Prostate gland (tissue), 2 donors: ENCODE measurements around the gene ASPDH. TPM values are rescaled to one million over a fixed set of nuclear protein-coding genes. Genes with fewer than 3 reads are reported as not detected.

Experiments
- DNase-seq: peaks from one replicate; pipeline ENCODE4 v3.0.0-alpha.2; 2019; ENCODE audit warnings: low spot score
- H3K27ac ChIP-seq, 2 donors: fragments of 200-600 bp; sonication (generic); 2 replicates each; pipeline ENCODE4 v1.5.1; 2017 to 2019
- H3K27me3 ChIP-seq: fragments of 200-600 bp; sonication (generic); replicated peaks from 2 replicates; pipeline ENCODE4 v1.5.1; 2019; ENCODE audit not compliant: insufficient read depth
- H3K36me3 ChIP-seq, 2 donors: fragments of 200-600 bp; sonication (generic); 1 replicate in 1 of 2; 2 replicates in 1 of 2; pipeline versions ENCODE4 v1.5.1 to v1.8.1; 2017 to 2019
- H3K4me1 ChIP-seq: fragments of 200-600 bp; sonication (generic); replicated peaks from 2 replicates; pipeline ENCODE4 v1.5.1; 2019
- H3K4me3 ChIP-seq, 2 donors: fragments of 200-600 bp; sonication (generic); 2 replicates each; pipeline ENCODE4 v1.5.1; 2017 to 2019
- H3K9me3 ChIP-seq: fragments of 200-600 bp; sonication (generic); 2 replicates; pipeline ENCODE4 v1.5.1; 2017
- POLR2A ChIP-seq: fragments of 450-650 bp; IDR thresholded peaks from one replicate; pipeline ENCODE4 v1.6.1; 2016; ENCODE audit warnings: antibody characterized with exemption, mild to moderate bottlenecking
- POLR2AphosphoS5 ChIP-seq: sonication (generic); formaldehyde crosslinking; IDR thresholded peaks from one replicate; pipeline ENCODE4 v1.6.1; 2017; ENCODE audit warnings: antibody characterized with exemption
- WGBS: methylation state at CpG from one replicate; pipeline ENCODE4 v1.1.5; 2018; 5-methylcytosine and 5-hydroxymethylcytosine counted together
- intact Hi-C: fragments of 100-400 bp; cut with DNase I; formaldehyde crosslinking; loops from one replicate; pipeline ENCODE4 v1.14.2; 2022
- total RNA-seq, 2 donors: library from RNA; depleted of rRNA; stranded (reverse); fragments of >200 nt; gene quantifications; one replicate each; pipeline ENCODE4 v1.1.0, GENCODE V29; 2016
- TF ChIP-seq, protein P1 (sequence below), 4 experiments: fragments of 200-600 bp in 2 of 4; fragments of 450-650 bp in 2 of 4; sonication (generic) in 2 of 4; IDR thresholded peaks; 1 replicate in 3 of 4; 2 replicates in 1 of 4; pipeline ENCODE4 v1.5.1; 2016 to 2019; ENCODE audit warnings: antibody characterized with exemption in 4 of 4, mild to moderate bottlenecking in 2 of 4, moderate library complexity in 2 of 4

The ASPDH gene
- total RNA-seq, 2 donors from 2014 or later = not detected

- DNase-seq = no peak
- Histone ChIP-seq H3K27me3 (no peaks in the 10 kb centered on the region), H3K36me3 (no peaks in the 10 kb centered on the region), H3K9me3 (no peaks in the 10 kb centered on the region), H3K27ac (no peak overlapping the region), H3K4me1 (no peaks in the 10 kb centered on the region), H3K4me3 (no peak overlapping the region)
- 43% methylated on average over 12 of the region's 12 CpGs for WGBS
- TF ChIP-seq POLR2A (no peak), POLR2AphosphoS5 (no peak)
- TF ChIP-seq, protein P1, sequence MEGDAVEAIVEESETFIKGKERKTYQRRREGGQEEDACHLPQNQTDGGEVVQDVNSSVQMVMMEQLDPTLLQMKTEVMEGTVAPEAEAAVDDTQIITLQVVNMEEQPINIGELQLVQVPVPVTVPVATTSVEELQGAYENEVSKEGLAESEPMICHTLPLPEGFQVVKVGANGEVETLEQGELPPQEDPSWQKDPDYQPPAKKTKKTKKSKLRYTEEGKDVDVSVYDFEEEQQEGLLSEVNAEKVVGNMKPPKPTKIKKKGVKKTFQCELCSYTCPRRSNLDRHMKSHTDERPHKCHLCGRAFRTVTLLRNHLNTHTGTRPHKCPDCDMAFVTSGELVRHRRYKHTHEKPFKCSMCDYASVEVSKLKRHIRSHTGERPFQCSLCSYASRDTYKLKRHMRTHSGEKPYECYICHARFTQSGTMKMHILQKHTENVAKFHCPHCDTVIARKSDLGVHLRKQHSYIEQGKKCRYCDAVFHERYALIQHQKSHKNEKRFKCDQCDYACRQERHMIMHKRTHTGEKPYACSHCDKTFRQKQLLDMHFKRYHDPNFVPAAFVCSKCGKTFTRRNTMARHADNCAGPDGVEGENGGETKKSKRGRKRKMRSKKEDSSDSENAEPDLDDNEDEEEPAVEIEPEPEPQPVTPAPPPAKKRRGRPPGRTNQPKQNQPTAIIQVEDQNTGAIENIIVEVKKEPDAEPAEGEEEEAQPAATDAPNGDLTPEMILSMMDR (IDR thresholded peaks at IDR 0.05) = no peak
- intact Hi-C loops = no loop called here
Measured at GRCh38 chr19:50516456-50516855, 2.7 kb upstream of the ASPDH start.

DNA sequence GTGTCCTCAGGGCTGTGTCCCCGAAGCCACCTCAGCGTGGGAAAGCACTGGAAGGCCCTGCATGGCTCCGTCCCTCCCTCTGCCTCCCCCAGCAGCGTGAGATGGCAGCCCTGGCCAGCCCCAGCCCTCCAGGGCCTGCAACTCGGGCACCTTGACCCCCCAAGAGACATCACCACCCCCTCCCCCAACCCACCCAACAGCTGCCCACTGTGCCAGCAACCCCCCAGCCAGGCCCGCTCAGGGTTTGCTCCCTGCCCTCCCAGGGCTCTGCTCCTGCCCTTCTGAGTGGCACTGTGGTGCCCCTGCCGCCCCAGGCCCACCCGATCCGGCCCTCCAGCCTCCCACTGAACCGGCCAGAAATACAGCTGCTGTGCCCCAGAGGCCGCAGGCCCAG lies 1.5 kb upstream of the ASPDH start:
- TF ChIP-seq POLR2A = no peak
- no peak for TF ChIP-seq POLR2AphosphoS5
- TF ChIP-seq, protein P1 (IDR thresholded peaks at IDR 0.05) = no peak
- H3K27me3 ChIP-seq = no peaks in the 10 kb centered on the region
- H3K9me3 ChIP-seq = no peaks in the 10 kb centered on the region
- intact Hi-C loops = no loop called here
- no peak overlapping the region for H3K27ac ChIP-seq
- no peaks in the 10 kb centered on the region for H3K36me3 ChIP-seq
- H3K4me1 ChIP-seq = peaks cover 3% of the 10 kb centered on the region
- no peak for DNase-seq
- 95% methylated on average over 4 of the region's 11 CpGs for WGBS
- no peak overlapping the region for H3K4me3 ChIP-seq

DNA sequence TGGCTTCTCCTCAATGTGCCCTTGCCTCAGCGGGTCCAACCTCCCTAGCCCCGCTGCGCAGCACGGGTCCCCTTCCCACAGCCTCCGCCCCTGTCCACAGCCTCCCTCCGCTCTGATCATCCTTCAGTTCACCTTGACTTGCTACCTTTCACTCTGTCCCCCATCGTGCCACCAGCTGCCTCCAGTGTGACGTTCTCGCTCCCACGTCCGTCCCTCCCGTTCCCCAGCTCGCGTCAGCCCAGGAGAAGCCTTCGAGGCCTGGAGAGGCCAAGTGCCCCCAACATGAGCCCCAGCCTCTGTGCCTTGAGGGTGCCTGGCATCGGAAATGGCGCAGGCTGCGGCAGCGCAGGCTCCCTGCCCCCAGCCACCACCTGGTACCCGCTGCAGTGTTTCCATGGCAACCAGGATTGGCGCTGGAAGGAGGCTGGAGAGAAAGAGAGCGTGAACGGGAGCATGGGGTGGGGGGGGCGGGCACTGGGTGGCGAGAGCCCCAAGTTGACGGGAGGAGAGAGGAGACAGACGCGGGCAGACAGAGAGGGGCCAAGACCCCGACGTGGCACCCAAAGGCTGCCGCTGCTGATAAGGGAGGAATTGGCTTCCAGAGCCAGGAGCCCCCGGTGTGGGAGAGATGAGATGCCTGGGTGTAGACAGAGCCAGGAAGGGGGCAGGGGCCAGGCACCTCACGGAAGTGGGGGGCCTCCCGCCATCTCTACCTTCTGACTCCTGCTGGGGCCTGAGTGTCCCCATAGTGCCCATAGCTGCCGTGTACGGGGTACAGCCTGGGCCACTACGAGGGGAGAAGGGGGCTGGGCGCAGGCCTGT lies 844 bp upstream of the ASPDH start:
- Histone ChIP-seq H3K36me3 (no peaks in the 10 kb centered on the region), H3K4me3 (no peak overlapping the region), H3K9me3 (no peaks in the 10 kb centered on the region), H3K27me3 (no peaks in the 10 kb centered on the region), H3K27ac (no peak overlapping the region), H3K4me1 (peaks cover 4% of the 10 kb centered on the region)
- WGBS = 35% methylated on average over 38 of the region's 38 CpGs
- no peak for DNase-seq
- TF ChIP-seq, protein P1 (IDR thresholded peaks at IDR 0.05) = no peak
- TF ChIP-seq POLR2AphosphoS5 = no peak
- no peak for TF ChIP-seq POLR2A
- intact Hi-C loops = no loop called here

GRCh38 chr19:50512999-50513745 lies 541 bp downstream of the ASPDH start:
- WGBS = 65% methylated on average over 12 of the region's 12 CpGs
- no peaks in the 10 kb centered on the region for H3K9me3 ChIP-seq
- no peak for TF ChIP-seq POLR2A
- no peak for TF ChIP-seq POLR2AphosphoS5
- TF ChIP-seq, protein P1 (IDR thresholded peaks at IDR 0.05) = no peak
- intact Hi-C loops = no loop called here
- H3K27ac ChIP-seq = no peak overlapping the region
- H3K4me3 ChIP-seq = no peak overlapping the region
- no peaks in the 10 kb centered on the region for H3K27me3 ChIP-seq
- peaks cover 4% of the 10 kb centered on the region for H3K4me1 ChIP-seq
- no peaks in the 10 kb centered on the region for H3K36me3 ChIP-seq
- no peak for DNase-seq
